Activated CD4-positive, alpha-beta T cell treated with anti-CD3 and anti-CD28 coated beads, Interleukin-2, amount 50 U/mL, for 4 hours (primary cell): ENCODE measurements around the gene DYNLT1.

Experiments used
- DNase-seq, 2 experiments: peaks; one replicate each; pipeline ENCODE4 v3.0.0-alpha.2; 2020

DYNLT1 gene

GRCh38 chr6:158595223-158595622, 49.3 kb downstream of the DYNLT1 start:
- DNase-seq, result no peak

GRCh38 chr6:158593670-158594069, 50.9 kb downstream of the DYNLT1 start:
- no peak for DNase-seq

GRCh38 chr6:158591810-158592209, 52.7 kb downstream of the DYNLT1 start:
- no peak for DNase-seq

GRCh38 chr6:158591134-158591809, 53.3 kb downstream of the DYNLT1 start:
- DNase-seq, result no peak

GRCh38 chr6:158589366-158589765, 55.2 kb downstream of the DYNLT1 start:
- no peak for DNase-seq

GRCh38 chr6:158586652-158587051, 57.9 kb downstream of the DYNLT1 start:
- DNase-seq, result no peak
